Measurements from ENCODE around the gene SFXN5.
"Not testable (repeated sequence)": the region's sequence is repeated elsewhere in the genome, so short reads cannot be mapped to it uniquely, and the experiment has no call there.

The SFXN5 gene

DNA sequence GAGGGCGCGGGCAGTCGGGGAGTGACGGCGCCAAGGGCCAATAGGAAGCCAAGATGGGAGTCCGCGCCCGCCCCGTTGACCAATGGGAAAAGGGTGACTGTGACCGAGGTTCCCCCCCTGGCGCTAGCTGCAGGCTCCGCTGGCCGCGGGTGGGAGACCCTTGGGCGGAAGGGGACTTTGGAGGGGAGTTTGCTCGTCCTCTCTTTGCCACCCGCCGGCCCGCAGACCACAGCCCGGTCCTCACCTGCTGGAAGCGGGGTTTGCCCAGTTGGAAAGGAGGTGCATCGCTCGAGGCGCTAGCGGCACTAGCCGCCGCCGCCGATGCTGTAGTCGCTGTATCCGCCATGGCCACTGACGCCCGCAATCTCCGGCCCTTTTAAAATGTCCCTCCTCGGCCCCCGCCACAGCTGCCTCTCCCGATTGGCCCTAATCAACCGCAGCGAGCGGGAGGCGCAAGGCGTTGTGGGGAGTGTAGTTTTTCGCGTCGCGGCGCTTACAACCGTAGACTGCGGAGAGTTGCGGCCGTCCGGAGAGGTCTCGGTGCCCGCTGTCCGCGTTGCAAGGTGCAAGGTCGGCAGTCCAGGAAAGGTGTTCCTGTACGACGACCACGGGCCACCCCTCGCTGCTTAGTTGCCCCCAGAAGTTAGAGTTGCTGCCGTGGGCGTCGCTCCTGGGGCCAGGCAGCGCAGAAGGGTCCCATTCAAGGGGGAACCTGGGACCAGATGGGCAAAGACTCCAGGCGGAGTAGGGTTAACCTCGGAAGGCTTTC lies at the start of gene SFXN5:
TSS of gene SFXN5 (minus strand) at position 353 of the 769 bp plus-strand sequence. CDS start at position 346, 7 bp downstream.
- DNase-seq = peak; percentile 97

DNA sequence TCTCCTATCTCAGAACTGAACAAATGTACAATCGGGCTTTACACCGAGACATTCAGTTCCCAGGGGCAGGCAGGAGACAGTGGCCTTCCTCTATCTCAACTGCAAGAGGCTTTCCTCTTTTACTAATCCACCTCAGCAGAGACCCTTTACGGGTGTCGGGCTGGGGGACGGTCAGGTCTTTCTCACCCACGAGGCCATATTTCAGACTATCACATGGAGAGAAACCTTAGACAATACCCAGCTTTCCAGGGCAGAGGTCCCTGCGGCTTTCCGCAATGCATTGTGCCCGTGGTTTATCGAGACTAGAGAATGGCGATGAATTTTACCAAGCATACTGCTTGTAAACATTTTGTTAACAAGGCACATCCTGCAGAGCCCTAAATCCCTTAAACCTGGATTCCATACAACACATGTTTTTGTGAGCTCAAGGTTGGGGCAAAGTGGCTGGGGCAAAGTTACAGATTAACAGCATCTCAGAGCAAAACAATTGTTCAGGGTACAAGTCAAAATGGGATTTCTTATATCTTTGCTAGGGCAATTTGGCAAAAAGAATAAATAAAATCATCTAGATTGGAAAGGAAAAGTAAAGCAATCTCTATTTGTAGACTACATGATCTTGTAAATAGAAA lies 48.2 kb upstream of the SFXN5 start:
- not testable (repeated sequence) for DNase-seq

DNA sequence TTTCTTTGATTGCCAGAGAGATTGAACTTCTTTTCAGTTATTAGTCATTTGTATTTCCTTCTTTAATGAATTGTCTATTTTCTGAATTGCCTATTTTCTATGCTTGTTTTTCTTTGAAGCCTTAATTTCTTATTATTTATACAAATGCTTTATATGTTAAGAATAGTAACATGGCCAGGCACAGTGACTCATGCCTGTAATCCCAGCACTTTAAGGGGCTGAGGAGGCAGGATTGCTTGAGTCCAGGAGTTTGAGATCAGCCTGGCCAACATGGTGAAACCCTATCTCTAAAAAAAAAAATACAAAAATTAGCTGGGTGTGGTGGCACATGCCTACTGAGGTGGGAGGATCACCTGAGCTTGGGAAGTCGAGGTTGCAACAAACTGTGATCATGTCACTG lies 45.9 kb upstream of the SFXN5 start:
- DNase-seq = peak; percentile 47

DNA sequence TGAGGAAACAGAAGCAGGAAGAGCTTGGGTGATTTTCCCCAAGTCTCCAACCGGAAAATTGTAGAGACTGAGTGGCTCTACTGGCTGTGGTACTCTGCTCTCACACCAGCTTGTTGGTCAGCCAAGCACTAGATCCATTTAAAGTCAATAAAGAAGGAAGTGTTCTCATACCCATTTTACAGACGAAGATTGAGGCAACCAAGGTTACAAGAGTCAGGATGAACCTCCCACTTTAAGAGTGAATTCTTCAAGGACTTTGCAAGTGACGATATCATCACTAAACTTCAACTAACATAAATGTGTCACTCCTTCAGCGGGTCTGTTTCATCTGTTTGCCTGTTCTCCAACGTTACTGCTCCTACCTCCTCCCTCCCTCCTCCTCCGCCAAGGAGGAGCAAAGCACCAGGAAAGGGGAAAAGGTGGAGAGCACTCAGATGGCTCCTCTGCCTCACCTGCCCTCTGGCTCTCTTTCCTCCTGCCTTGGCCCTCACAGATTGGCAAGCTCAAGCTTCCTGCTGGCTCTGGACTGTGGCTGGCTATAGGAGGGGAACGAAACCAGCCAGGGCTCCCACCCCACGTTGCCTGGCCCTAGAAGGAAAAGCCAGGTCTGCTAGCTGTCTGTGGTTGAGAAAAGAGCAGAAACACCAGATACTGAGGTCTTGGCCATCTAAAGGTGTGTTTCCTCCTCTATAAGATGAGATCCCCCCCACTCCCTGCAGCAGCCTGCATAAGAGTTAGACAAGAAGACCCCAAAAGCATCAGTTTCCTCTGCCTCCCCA lies 44.9 kb upstream of the SFXN5 start:
- no peak for DNase-seq

DNA sequence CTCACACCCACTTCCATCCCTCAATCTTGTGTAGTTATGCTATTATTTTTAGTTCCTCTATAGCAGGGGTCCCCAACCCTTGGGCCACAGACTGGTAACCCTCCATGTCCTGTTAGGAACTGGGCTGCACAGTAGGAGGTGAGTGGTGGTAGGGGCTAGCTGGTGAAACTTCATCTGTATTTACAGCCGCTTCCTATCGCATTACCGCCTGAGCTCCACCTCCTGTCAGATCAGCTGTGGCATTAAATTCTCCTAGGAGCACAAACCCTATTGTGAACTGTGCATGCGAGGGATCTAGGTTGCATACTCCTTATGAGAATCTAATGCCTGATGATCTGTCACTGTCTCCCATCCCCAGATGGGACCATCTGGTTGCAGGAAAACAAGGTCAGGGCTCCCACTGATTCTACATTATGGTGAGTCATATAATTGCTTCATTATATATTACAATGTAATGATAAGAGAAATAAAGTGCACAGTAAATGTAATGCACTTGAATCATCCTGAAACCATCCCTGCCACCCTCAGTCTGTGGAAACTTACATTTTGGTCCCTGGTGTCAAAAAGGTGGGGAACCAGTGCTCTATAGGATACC lies 42.9 kb upstream of the SFXN5 start:
- DNase-seq = peak; percentile 65

- peak; percentile 94 for DNase-seq
Observed at GRCh38 chr2:73112913-73113854, 41.7 kb upstream of the SFXN5 start, which contains the start of gene RAB11FIP5. RAB11FIP5 (minus strand) TSS chr2:73112948; CDS start chr2:73112777, 171 bp downstream.

DNA sequence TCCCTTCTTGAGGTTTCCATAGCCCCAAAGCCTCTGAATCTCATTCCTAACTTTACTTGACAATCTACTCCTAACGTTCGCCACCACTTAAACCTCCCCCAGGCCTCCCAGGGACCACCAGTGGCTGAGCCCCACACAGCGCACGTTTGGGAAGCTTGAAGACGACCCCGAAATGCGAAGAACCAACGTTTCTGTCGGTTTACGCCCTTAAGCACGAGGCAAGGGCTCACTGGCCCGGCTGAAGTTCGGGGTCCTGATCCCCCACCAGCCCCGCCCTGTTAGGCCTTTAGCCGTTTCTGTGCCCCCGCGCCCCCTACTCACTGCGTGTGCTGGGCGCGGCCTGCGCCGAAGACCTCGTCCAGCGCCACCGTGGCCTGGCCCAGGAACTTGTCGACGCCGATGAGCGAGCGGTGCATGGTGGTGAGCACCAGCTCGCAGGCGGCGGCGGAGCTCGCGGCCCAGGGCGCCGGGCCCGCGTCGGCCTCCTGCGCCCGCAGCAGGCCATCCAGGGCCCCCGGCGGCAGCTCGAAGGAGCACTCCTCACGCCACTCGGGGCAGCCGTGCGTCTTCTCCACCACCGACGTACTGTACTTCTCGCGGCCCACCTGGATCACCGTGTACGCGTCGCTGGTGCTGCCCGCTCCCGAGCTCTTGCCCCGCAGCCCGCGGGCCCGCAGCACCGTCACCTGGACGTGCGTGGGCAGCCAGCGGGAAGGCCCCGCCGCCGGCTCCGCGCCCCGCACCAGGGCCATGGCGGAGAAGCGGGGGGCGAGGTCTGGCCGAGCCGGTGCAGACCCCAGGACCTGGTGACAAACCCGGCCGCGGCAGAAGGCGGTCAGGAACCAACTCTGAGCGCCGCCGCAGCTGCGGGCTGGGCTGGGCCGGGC lies 40.8 kb upstream of the SFXN5 start:
- DNase-seq = peak; percentile 44

DNA sequence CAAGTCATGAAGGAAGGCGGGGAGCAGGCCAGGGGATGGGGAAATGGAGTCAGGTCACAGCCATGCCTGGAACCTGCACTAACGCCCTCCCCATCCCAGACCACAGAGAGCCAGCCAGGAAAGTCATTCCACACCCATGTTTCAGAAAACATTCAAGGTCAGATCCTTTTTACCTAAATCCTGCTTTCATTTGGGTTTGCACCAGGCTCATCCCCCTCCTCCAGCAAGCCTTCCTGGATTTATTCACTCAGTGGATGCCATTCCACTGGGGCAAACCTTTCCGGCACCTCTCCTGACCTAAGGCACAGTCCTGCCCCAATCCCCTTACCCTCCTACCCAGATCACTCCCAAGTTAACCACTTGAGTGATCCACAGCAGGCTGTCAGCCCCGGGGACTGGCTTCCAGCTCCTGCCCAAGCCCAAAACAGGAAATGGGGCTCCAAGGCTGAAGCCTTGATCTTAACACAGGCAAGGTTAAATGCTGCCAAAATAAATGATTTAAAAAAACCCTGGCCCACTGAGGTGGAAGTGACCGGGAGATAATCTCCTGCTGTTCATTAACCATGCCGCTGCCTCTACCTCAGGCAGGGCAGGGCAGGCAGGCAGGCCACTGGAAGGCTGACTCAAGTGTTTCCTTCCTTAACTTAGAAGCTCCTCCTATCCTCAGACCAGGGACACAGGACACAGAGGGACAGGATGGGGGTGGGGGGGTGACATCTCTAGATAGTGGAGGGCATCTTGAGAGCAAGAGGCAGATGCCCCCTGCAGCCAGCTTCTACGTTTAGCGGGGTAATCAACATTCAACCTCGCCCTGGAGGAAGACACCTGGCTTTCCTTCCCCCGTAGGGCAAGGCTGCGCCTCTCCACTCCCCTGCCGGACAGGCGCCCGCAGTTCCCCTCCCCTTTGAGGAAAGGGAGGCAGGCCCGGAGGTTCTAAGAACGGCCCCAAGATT lies 39.8 kb upstream of the SFXN5 start:
- DNase-seq = peak; percentile 48

GRCh38 chr2:73110168-73111072 lies 38.9 kb upstream of the SFXN5 start:
- DNase-seq = peak; percentile 71

DNA sequence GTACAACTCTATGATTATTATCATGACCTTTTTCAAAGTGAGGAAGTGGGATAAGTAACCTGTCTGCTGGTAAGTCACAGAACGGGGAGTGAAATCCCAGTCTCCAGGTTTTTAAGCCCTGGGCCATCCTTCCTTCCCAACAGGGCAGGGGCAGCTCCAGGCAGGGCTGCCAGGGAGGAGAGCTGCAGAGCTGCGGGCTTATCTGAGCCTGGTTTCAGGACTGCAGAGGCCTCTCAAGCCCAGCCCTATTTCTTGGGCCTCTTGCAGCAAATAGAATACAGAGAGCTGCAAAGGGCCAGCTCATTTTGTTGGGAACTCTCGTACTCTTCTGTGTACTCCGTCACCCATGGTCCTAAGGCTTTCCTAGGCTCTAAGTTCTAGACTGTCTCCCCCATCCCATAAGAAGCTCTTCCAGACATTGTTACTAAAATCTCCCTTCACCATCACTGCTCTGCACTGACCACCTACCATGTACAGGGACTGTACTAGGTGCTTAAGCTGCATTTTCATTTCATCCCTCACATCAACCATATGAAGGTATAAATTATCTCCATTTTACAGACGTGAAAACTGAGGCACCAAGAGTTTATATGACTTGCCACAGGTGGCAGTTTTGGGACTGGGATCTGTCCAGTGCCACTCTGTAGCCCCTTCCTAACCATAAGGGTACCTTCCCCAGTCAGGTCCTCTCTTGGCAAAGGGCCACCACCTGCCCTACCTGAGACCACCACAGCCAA lies 38.1 kb upstream of the SFXN5 start:
- DNase-seq = no peak

- DNase-seq = no peak
Observed at GRCh38 chr2:73107211-73107926, 35.9 kb upstream of the SFXN5 start.

DNA sequence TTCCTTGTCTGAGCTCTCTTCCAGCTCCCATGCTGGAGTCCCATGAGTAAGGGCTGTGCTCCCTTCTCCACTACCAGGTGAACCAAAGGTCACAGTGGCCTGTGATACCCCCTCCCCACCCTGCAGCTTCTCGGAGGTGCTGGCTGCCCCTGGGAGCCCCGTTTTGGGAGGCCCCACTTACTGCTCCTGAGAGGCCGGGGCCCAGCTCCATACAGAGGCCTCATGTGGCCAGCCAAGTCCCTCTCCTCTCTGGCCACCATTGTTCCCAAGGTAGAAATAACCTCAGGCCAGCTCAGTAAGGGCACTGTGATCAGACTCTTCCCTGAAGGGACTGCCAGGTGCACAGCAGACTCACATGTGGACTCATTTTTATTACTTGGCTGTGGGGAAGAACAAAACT lies 35.3 kb upstream of the SFXN5 start:
- no peak for DNase-seq

DNA sequence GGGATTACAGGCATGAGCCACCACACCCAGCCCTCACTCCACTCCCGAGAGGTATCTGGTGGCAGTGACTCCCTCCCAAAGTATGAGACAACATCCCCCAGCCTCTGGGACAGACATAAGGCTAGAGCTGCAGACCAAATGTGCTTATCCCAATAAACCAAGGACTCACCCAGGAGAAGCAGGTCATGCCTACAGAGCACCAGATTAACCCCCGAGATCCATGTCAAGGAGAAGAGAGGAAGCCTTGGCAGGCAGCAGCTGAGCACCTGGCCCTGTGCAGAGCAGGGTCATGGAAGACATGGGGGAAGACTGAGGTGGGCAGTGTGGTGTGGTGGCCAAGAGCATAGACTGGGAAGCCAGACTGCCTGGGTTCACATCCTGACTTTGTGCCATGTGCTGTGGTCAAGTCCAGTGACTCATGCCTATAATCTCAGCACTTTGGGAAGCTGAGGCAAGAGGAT lies 34.0 kb upstream of the SFXN5 start:
- DNase-seq = peak; percentile 54

GRCh38 chr2:73104933-73105332 lies 33.4 kb upstream of the SFXN5 start:
- no peak for DNase-seq

GRCh38 chr2:73103018-73103542 lies 31.6 kb upstream of the SFXN5 start:
- no peak for DNase-seq

DNA sequence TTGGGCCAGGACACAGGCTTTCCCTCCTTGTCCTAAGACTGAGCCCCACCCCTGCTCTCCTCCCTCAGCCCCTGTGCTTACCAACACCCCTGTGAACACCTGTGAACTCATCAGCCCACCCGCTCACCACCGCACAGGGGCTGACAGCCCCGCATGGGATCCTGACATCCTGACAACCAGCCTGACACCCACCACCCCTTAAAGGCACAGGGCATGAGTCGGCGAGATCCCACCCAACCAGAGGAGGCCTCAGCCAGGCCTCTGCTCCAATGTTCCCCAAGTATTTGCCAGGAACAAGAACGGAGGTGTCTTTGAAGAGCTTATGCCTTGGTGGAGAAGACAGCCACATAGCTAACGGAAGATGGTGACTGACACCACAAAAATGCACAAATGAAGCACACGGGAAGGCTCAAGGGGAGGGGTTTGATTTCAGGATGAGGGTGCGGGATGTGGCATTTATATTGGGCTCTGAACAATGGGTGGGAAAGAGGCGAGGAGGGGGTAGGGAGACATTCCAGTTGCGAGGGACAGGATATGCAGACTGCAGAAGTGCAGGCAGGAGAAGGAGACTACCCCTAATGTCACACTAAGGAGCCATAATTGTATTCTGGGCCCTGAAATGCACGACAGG lies 30.2 kb upstream of the SFXN5 start:
- peak; percentile 87 for DNase-seq

Data from fibroblast of skin of right biceps (primary cell).